KBM-7 (cell line): Measurements from ENCODE around the gene DCC.

Experiments
- DNase-seq: peaks from one replicate; pipeline ENCODE4 v3.0.0-alpha.2; 2015
- in situ Hi-C: fragments of 300-500 bp; cut with MboI; formaldehyde crosslinking; loops from 2 replicates; pipeline ENCODE4 v1.14.3; 2020; ENCODE audit warnings: low sequenced_read_pairs, low pct_unique_long_range_greater_than_20kb, mixed read lengths

DCC gene

GRCh38 chr18:52403291-52404021 is 63.5 kb downstream of the DCC start:
- no peak for DNase-seq
- in situ Hi-C loops: no loop called here

- no peak for DNase-seq
- in situ Hi-C loops: no loop called here
Observed at GRCh38 chr18:52408800-52409302, 68.9 kb downstream of the DCC start.

- in situ Hi-C loops: no loop called here
- DNase-seq: no peak
Observed at GRCh38 chr18:52409727-52410126, 69.7 kb downstream of the DCC start.

GRCh38 chr18:52415131-52415530 is 75.1 kb downstream of the DCC start:
- in situ Hi-C loops: no loop called here
- DNase-seq: no peak

DNA sequence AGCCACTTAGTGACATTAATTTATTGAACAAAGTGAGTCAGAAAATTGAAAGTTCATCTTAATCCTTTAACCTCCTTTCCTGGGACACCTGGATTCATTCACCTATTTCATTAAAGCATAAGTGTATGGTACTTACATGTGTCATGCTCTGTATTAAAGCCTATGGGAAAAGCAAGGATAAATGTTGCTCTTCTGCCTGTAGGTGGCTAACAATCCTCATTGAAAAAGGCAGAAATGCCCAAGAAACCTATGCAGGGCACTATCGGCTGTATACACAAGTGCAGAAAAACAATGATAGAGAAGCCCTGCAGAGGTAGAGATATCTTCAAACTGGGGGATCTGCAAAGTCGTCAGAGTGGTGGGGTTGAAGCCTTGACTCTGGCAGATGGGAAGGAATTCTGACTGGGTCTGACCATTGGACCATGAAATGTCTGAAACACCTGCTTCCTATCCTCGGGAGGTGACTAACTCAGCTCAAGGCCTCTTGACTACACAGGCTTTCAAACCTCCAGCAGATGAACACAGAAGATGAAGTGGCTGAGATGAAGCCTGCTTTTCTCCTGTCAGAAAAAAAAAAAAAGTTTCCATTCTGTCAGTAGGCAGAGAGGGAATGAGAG is 83.1 kb downstream of the DCC start:
- in situ Hi-C loops: no loop called here

DNA sequence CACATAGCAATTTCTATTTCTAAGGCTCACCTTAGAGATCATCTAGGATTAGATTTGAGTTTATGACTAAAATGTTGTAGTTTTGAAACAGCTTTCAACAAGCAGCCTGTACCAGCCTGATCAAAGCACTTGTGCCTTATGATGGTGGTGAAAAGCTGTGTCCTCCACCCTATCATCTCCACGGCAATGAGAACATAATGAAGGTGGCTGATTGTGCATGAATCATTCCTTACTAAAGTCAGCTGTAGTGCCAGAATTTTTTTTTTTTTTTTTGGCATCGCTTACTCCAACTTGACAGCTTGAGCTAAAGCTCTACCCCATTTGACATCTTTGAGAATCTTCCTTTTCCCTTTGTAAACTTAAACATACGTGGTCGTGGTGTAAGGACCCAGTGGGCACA is 86.0 kb downstream of the DCC start:
- in situ Hi-C loops: no loop called here

More for the DNA sequence above, 83.1 kb downstream of the DCC start:
- DNase-seq: no peak

GRCh38 chr18:52426462-52426861 is 86.5 kb downstream of the DCC start:
- in situ Hi-C loops: no loop called here

More for the DNA sequence above, 86.0 kb downstream of the DCC start:
- DNase-seq: no peak

DNA sequence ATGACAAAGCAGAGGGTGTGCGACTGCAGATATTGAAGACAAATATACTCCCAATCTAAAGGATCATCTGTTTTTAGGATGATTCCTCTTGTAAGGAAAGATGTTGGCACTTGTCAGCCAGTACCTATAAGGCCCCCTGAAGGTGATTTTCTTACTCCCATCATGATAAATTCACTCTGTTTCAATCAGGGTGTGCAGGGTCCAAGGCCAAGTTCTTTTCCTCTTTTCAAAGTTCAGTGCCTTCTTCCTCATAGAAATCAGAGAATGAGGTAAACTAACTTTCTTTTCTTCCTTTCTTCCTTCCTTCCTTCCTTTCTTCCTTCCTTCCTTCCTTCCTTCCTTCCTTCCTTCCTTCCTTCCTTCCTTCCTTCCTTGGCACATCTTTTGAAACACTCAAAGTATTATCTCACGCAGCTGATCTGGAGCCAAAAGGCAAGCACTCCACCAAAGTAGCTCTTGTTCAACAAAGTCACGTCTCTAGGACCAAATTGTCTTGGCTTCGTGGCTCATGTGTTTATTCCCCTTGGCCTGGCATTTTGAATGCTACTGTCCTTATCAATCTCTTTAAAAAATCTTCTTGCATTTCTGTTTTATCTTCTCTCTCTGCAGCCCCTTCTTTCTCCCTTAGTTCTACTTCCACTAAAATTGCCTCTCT is 87.7 kb downstream of the DCC start:
- in situ Hi-C loops: no loop called here
- DNase-seq: no peak

More at GRCh38 chr18:52426462-52426861, 86.5 kb downstream of the DCC start:
- no peak for DNase-seq

GRCh38 chr18:52431683-52432082 is 91.7 kb downstream of the DCC start:
- DNase-seq: no peak
- in situ Hi-C loops: no loop called here

DNA sequence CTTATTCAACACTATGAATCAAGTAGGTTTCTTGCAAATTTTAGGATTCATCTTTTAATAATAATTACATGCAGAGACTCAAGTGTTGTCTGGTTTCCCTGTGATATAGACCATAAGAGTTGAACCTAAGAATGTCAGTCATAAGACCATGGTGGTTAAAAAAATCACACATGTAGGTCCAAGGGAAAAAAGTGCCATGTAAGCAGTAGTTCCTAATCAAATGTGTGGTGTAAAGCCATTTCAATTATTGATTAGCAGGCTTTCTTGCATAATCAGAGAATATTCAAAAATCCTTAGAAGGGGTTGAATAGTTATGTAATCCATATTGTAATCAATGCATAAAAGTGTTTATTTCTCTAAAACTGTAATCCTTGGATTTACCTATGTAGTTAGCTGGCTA is 93.8 kb downstream of the DCC start:
- in situ Hi-C loops: no loop called here

GRCh38 chr18:52435301-52435700 is 95.3 kb downstream of the DCC start:
- no peak for DNase-seq
- in situ Hi-C loops: no loop called here

More for the DNA sequence above, 93.8 kb downstream of the DCC start:
- no peak for DNase-seq

DNA sequence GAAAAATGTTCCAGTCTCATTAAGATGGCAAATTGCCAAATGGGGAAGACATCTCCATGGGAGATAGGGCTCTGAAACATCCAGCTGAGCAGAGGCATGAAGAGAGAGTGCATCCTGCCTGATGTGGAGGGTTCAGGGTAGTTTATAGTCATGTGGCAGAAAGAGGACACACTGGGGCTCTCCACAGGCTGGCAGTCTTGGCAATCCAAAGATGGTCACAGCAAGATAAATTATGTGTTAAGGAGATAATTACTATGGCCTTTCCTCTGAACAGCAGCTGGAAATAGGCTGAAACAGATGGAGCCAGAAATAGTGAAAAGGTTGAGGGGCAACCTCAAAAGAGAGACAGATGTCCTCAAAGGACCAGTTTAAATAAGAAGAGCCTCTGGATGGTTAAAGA is 97.2 kb downstream of the DCC start:
- in situ Hi-C loops: no loop called here
- DNase-seq: no peak

GRCh38 chr18:52439457-52439856 is 99.5 kb downstream of the DCC start:
- no peak for DNase-seq
- in situ Hi-C loops: no loop called here

GRCh38 chr18:52441794-52442193 is 101.8 kb downstream of the DCC start:
- in situ Hi-C loops: no loop called here
- no peak for DNase-seq

DNA sequence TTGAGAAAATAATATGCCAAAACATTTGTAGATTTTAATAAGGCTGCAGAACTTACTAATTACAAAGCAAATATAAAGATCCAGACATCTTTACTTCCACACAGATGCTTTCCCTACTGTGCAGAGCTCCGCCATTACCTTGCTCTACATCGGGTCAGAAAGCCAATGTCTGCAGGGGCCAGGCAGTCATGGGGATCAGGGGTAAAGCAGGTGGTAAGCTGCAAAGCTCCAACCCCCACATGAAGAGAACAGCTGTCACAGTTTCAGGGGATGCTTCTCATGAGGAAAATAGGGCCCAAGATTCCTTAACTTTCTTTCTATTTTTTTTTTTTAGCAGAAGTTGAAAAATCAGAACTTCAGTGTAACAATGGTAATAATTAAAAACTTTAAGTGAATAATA is 102.7 kb downstream of the DCC start:
- in situ Hi-C loops: no loop called here
- DNase-seq: no peak

- DNase-seq: no peak
- in situ Hi-C loops: no loop called here
Observed at GRCh38 chr18:52451256-52451655, 111.3 kb downstream of the DCC start.

GRCh38 chr18:52451851-52452250 is 111.9 kb downstream of the DCC start:
- in situ Hi-C loops: no loop called here

GRCh38 chr18:52452427-52452826 is 112.4 kb downstream of the DCC start:
- in situ Hi-C loops: no loop called here
- DNase-seq: no peak

More at GRCh38 chr18:52451851-52452250, 111.9 kb downstream of the DCC start:
- no peak for DNase-seq

GRCh38 chr18:52459890-52460289 is 119.9 kb downstream of the DCC start:
- in situ Hi-C loops: no loop called here
- DNase-seq: no peak

DNA sequence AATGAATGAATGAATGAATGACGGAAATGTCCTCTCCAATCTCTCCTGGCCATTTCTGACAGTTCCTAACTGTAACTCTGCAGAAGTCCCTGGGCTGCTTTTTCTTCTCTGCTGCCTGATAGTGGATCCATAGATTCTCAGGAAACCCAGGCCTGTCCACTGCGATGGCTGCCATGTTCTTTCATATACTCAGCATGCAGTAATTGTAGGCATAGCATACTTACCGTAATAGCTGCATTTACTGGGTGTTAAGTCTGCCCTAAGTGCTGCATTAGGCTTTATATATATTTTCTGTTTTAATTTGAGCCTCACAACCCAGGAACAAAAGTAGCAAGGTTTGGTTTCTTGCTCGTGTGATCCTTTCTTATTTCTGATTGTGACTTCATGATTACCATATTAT is 122.9 kb downstream of the DCC start:
- DNase-seq: no peak
- in situ Hi-C loops: no loop called here
